ENCODE results near the gene WDR89.
"Not testable (repeated sequence)": the region's sequence is repeated elsewhere in the genome, so short reads cannot be mapped to it uniquely, and the experiment has no call there.

Gene WDR89

DNA sequence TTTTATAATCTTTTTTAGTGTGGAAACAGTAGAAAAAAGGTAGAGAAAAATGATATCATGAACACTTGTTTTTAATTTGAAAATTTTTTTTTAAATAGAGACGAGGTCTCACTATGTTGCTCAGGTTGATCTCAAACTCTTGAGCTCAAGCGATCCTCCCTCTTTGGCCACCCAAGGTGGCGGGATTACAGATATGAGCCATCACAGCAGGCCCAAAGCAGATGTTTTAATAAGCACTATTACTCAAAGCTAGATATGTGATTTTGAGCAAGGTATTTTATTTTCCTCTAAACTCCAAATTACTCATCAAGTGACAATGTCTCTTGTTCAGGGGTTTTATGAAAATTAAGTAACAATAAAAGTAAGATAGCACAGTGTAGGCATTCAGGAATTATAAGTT lies 10.7 kb upstream of the WDR89 start:
- no peak for DNase-seq

DNA sequence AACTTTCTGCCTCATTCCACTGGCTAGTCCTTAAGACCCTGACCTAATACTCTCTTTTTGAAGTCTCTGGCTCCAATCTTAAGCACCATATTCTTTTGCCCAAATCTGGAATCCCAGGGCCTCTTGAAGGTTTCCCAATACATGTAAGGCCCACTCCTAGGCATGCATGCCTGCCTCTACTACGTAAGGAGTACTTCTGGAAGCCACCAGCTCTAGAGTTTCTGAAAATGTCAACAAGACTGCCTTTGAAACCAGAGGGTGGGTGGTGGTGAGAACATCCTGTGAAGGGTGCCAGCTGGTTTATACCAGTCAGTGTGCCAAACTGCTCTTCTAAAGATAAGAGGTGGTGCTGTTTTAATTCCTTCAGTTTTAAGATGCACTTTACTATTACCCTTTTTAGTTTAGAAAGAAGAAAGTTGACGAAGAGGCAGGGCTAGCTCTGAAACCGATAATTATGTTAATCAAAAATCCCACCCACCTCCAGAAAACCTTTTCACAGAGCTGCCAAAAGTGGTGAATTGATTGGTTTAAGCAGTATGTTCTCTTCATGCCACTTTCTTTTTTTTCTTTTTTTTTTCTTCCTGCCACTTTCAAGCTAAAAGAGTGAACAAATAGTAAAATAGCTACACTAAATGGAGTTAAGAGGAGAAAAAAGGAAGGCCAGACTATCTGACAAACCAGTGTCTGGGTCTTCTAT lies 8.7 kb upstream of the WDR89 start:
- DNase-seq, result peak; percentile 28

DNA sequence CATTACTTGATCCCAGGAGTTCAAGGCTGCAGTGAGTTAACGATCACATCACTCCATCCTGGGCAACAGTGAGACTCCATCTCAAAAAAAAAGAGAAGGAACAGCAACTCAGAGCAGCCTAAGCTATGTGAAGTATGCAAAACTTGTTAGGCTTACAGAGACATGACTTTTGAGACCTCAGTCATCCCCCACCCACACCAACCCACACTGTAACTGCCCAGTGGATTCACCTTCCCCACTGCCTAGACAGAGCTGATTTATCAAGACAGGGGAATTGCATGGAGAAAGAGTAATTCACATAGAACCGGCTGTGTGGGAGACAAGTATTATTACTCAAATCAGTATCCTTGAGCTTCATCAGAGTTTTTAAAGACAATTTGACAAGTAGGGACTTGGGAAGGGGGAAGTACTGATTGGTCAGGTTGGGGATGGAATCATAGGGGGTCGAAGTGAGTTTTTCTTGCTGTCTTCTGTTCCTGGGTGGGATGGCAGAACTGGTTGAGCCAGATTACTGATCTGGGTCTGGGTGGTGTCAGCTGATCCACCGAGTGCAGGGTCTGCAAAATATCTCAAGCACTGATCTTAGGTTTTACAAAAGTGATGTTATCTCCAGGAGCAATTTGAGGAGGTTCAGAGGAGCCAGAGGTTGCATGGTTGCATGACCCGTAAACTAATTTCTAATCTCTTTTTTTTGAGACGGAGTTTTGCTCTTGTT lies 6.2 kb upstream of the WDR89 start:
- DNase-seq, result no peak

DNA sequence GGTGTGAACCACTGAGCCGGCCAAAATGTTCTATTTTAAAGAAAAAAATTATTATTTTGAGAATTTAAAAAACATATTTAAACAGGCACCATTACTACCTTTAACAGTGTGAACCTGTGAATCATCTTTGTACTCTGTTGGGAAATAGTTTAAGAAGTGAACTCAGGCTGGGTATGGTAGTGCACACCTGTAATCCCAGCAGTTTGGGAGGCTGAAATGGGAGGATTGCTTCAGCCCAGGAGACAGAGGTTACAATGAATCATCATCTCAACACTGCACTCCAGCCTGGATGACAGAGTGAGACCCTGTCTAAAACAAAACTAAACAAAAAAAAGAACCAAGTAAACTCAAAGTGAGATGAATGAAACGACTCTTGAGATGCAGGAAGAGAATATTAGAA lies 3.1 kb upstream of the WDR89 start:
- no peak for DNase-seq

DNA sequence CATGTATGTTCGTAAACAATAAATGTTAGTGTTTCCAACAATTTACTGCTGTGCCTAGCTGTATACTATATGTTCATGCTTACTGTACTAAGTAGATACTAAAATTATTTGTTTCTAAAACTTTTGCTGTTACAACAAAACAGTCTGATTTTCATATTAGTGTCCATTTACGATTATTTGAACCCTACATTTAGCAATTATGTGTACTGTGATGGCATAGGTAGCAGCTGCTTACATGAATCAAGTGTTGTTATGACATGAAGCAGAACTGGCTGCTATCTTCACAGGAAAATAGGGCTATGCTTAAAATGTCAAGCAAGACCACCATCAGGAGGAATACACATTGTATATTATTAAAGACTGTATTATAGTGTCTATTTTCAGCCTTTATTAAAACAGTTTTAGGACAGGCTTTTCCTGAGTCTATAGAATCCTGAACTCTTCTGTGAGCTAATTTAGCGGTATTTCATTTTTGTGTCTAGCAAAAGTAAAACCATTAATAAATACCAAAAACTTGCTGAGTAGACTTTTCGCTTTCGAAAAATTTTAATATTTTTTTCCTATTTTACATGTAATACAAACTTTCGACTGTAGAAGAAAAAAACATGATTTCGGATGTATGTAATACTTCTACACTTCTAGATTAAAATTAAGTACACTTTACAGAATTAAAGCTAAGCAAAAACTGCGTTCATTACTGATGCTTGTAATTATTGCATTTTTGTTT lies 1.1 kb upstream of the WDR89 start:
- no peak for DNase-seq

DNA sequence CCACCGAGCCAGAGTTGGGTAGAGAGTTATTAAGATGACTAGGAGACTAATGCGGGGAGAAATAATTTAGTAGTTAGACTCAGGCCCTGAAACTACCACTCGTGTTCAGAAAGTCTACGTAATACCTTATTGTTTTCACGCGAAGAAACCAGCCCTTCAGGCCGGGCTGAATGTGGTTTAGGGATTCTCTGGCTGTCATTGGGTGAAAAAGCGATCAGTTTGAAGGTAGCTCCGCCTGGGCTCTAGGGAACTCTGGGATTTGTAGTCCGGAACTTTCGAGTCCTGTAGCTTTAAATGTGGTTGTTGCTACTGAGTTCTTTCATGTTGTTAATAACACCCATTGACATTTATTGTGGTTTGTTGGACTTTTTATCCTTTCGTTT lies 549 bp upstream of the WDR89 start:
- peak; percentile 71 for DNase-seq

DNA sequence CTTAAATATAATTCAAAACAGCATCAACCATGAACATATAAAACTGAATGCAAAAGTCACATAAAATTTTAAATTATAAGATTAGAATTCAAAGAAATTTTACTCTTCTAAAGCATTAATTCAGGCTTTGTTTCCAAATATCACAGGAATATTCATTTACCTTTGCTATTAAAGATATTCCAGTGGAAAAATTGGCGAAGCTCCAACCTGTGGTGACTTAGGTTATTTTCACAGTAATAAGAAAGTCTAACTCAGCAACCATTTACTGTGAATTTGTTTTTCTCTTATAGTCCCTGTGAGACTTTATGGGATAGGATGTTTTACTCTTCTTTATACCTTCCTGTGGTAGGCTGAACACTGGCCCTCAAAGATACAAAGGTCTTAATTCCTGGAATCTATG lies 3.2 kb downstream of the WDR89 start:
- DNase-seq, result no peak

DNA sequence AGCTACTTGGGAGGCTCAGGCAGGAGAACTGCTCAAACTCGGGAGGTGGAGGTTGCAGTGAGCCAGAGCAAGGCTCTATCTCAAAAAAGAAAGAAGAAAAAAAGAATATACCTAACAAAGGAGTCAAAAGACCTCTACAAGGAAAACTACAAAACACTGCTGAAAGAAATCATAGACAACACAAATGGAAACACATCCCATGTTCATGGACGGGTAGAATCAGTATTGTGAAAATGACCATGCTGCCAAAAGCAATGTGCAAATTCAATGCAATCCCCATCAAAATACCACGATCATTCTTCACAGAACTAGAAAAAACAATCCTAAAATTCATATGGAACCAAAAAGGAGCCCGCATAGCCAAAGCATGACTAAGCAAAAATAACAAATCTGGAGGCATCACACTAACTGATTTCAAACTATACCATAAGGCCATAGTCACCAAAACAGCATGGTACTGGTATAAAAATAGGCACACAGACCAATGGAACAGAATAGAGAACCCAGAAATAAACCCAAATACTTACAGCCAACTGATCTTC lies 5.5 kb downstream of the WDR89 start:
- DNase-seq, result not testable (repeated sequence)

DNA sequence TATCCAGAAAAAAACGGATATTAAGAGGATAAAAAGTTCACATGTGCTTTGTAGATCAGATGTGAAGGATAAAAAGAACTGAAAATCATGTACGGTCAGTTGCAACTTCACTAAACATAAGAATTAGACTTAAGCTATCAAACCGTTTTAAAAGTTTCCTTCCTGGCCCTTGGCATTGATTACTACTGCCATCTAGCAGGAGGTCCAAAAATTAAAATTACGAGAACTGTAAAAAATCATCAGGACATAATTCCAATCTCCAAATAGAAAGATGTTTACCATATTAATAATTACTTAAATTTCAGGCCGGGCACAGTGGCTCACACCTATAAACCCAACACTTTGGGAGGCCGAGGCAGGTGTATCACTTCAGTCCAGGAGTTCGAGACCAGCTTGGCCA lies 7.9 kb downstream of the WDR89 start:
- DNase-seq, result no peak

DNA sequence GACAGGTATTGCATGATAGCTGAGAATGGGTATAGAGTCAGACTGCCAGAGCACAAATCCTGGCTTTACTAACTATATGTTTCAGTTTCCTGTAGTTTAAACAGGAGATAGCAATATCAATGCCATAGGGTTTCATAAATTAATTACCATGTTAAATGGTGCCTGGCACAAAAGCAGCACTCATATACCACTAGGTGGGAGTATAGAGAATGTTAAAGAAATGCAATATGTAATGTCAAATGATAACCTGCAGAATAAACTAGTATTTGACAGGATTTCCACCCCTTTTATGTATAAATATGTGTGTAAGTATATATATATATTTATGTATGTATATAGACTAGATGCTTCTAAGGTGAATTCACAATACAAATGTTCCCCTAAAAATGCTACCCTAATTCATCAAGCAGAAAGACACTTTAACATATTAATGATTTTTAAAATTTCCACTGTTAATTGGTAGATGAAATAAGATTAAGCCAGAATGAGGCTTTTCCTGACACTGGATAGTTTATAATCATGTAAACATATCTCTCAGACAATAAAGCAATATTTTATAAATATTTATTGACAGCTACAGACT lies 8.6 kb downstream of the WDR89 start:
- no peak for DNase-seq

DNA sequence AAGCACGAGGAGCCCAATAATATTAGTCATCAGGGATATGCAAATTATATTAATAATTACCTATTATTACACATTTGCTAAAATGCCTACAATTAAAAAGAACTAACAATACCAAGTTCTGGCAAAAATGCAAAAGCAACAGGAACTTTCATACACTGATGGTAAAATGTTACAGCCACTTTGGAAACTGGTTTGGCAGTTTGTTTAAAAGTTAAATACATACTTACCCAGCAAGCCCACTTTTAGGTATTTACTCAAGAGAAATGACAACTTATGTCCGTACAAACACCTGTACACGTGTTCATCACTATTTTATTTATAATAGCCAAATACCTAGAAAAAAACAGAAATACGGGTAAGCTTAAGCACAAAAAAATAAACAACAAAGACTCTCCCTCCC lies 17.0 kb downstream of the WDR89 start:
- no peak for DNase-seq

DNA sequence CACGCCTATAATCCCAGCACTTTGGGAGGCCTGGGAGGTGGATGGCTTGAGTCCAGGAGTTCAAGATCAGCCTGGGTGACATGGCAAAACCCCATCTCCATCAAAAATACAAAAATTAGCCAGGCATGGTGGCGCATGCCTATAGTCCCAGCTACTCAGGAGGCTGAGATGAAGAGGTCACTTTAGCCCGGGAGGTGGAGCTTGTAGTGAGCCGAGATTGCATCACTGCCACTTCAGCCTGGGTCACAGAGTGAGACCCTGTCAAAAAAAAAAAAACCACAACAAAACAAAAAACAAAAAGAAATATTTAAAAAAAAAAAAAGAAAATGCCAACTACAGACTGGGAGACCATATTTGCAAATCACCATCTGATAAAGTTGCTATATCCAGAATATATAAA lies 17.5 kb downstream of the WDR89 start:
- DNase-seq, result no peak

DNA sequence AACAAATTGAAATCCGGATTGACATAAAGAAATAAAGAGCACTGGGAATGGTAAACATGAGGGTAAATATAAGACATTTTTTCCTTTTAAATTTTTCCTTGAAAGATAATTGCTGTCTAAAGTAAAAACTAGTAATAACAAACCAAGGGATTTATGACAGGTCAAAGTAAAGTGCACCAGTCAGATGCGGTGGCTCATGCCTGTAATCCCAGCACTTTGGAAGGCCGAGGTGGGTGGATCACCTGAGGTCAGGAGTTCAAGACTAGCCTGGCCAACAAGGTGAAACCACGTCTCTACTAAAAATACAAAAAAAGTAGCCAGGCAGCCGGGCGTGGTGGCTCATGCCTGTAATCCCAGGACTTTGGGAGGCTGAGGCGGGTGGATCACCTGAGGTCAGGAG lies 19.7 kb downstream of the WDR89 start:
- DNase-seq, result not testable (repeated sequence)

DNA sequence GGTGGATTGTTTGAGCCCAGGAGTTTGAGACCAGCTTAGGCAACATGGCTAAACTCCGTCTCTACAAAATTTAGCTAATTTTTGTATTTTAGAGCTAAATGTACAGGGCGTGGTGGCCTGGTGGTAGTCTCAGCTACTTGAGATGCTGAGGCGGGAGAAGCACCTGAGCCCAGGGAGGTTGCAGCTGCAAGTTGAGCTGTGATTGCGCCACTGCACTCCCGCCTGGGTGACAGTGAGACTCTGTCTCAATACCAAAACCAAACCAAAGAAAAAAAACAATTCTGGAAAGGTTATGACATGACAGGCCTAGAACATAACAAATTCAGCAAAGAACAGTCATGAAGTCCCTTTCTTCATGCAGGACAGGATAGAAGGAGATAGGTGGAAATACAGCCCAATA lies 25.7 kb downstream of the WDR89 start:
- no peak for DNase-seq

DNA sequence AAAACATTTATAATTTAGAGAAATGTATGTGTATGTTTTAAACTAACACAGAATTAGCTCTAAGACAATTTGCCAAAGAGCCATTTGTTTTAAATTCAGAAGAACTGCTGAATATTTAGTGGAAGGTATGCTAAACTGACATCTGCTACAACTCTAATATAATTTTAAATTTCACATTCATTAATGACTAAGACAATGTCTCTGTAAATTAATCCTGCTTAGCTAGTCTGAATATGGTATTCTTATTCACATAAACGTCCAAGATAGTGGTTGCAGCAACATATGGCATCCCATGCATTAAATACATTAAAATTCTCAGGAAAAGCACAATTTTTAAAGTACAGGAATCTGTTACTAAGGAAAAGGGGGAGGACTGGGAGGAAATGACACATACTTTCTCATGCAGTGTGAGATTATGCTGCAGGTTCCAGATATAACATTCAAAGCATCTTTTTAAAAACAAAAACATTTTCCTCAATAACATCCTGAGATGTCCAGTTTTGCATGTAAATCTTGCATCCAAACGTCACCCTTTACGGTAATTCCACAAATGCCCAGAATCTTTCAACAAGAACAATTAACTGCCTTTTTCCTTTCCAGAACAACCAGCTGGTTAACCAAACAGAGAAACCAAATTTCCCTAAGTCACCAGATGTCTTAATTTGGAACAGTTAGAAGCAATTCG lies 26.9 kb downstream of the WDR89 start:
- DNase-seq, result no peak

DNA sequence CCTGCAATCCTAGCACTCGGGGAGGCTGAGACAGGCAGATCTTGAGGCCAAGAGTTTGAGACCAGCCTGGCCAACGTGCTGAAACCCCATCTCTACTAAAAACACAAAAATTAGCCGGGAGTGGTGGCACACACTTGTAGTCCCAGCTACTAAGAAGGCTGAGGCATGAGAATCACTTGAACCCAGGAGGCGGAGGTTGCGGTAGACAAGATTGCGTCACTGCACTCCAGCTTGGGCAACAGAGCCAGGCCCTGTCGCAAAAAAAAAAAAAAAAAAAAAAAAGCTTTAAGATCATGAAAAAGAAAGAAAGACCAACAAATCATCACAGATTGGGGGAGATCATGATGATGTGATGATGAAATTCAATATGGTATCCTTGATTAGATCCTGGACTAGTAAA lies 30.6 kb downstream of the WDR89 start:
- no peak for DNase-seq

DNA sequence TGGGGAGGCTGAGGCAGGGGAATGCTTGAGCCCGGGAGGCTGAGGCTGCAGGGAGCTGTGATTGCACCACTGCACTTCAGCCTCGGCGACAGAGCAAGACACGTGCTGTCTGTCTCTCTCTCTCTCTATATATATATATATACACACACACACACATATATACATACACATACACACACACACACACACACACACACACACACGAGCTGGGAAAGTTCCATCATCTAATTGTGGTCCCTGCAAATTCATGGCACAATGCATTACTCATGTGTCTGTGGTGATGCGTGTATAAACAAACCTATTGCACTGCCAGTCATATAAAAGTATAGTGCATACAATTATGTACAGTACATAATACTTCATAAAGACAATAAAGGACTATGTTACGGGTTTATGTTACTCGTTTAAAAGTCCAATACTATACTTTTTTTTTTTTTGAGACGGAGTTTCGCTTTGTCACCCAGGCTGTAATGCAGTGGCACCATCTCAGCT lies 36.6 kb downstream of the WDR89 start:
- DNase-seq, result no peak

DNA sequence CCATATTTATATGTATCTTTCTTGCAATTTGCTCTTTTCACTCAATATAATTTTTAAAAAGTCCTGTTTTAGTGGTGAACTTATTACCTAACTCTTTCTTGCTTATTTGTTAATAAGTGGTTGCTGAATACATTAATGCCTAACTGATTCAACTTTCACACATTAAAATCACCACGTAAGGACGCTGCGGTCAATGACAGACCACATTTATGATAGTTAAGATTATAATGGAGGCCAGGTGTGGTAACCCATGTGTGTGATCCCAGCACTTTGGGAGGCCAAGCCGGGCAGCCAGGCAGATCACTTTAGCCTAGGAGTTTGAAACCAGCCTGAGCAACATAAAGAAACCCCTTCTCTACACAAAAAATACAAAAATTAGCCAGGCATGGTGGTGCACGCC lies 37.0 kb downstream of the WDR89 start:
- no peak for DNase-seq

DNA sequence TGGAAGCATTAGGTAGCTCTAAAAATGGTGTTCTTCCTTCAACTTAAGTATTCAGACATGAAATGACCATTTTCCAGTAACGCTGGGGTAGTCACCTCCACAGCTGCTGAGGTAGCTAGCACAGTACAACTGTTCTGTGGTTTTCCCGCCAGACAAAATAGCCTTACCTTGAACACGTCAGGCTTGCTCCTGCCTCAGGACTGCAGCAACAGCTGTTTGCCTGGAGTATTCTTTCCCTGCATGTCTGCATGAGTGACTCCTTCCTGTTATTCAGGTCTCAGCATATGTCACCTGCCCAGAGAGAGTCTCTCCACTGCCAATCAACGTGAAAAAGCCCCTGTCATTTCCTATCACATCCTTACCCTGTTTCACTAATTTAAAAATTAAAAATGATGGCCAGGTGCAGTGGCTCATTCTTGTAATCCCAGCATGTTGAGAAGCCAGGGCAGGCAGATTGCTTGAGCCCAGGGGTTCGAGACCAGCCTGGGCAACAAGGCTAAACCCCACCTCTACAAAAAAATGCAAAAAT lies 37.9 kb downstream of the WDR89 start:
- no peak for DNase-seq

DNA sequence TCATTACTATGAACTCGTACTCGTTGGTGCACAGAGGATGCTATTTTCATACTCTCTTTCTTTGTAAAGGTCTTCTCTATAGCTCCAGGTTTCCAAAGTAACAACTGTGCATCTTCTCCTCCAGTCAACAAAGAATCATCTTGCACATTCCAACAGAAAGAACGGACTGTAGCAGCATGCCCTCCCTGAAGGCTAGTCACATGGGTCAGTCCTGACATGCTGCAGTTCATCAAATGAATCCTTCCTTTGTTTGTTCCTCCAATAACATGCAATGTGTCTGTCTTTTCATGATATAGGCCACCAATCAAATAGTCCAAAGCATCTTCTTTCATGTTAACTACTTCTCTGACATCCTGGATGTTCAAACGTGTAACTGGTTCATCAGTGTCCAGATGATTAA lies 42.9 kb downstream of the WDR89 start:
- DNase-seq, result no peak

DNA sequence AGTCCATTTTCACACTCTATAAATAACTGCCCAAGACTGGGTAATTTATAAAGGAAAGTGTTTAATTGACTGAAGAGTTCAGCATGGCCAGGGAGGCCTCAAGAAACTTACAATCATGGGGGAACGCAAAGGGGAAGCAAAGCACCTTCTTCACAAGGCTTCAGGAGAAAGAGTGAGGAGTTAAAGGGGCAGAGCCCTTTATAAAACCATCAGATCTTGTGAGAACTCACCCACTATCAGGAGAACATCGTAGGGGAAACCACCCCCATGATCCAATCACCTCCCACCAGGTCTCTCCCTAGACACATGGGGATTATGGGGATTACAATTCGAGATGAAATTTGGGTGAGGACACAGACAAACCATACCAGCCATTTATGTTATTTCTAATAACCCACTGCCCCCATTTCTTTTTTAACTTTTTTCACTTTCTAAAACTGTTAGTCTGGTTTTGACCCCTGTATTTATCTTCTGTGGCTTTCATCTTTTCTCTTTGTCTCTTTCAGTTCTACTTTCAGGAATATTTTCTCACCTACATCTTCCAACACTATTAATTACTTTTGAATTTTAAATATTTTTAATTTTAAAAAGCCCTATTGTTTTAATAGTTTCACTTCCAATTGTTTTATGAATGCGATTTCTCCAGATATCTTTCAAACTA lies 44.5 kb downstream of the WDR89 start:
- no peak for DNase-seq
